Measurements from ENCODE around the gene CEP112. TPM values are rescaled to one million over a fixed set of nuclear protein-coding genes. Genes with fewer than 3 reads are reported as not detected.

CEP112 gene
- total RNA-seq, 1 donor from 2014 or later, result 9.7 TPM

DNA sequence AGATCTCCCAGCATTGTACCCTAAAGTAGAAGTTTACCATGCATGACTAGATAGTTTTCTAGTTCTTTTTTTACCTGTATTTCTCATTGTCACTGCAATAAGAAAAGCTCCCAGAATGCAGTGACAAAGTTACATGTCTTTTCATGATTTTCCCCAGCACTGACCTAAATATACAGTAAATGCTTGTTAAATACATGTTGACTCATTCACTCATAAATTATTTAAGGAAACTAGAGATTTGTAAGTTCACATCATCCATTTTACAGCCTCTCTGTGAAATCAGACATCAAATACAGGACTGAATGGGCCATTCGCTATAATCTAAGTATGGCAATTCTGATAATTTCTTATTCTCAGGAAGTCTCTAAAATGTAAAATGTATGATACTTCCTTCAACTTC lies 371.6 kb downstream of the CEP112 start:
- no peaks in the 10 kb centered on the region for H3F3A ChIP-seq (ENCODE audit: low read depth)
- no peaks in the 10 kb centered on the region for H3K27me3 ChIP-seq
- DNase-seq (ENCODE audit: low spot score), result no peak
- no peaks in the 10 kb centered on the region for H3K4me1 ChIP-seq
- H3K9ac ChIP-seq, result no peak overlapping the region
- no peaks in the 10 kb centered on the region for H3K4me1 Mint-ChIP-seq
- H3K9me3 ChIP-seq (ENCODE audit: low read depth), result no peaks in the 10 kb centered on the region
- no peaks in the 10 kb centered on the region for H4K20me1 ChIP-seq (ENCODE audit: low read depth)
- H3K27ac ChIP-seq, result no peak overlapping the region
- TF ChIP-seq, protein P1, sequence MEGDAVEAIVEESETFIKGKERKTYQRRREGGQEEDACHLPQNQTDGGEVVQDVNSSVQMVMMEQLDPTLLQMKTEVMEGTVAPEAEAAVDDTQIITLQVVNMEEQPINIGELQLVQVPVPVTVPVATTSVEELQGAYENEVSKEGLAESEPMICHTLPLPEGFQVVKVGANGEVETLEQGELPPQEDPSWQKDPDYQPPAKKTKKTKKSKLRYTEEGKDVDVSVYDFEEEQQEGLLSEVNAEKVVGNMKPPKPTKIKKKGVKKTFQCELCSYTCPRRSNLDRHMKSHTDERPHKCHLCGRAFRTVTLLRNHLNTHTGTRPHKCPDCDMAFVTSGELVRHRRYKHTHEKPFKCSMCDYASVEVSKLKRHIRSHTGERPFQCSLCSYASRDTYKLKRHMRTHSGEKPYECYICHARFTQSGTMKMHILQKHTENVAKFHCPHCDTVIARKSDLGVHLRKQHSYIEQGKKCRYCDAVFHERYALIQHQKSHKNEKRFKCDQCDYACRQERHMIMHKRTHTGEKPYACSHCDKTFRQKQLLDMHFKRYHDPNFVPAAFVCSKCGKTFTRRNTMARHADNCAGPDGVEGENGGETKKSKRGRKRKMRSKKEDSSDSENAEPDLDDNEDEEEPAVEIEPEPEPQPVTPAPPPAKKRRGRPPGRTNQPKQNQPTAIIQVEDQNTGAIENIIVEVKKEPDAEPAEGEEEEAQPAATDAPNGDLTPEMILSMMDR (IDR thresholded peaks at IDR 0.05), result no peak
- TF ChIP-seq EZH2 (IDR thresholded peaks at IDR 0.05) (no peak), EZH2phosphoT487 (IDR thresholded peaks at IDR 0.05) (no peak)
- H3K4me3 Mint-ChIP-seq, result no peak overlapping the region
- no peak overlapping the region for H2AFZ ChIP-seq (replicated peaks)
- no peak overlapping the region for H3K4me2 ChIP-seq
- no peaks in the 10 kb centered on the region for H3K9me3 Mint-ChIP-seq
- no peak overlapping the region for H3K4me3 ChIP-seq
- H3K27me3 Mint-ChIP-seq (ENCODE audit: insufficient read depth, low read depth), result no peaks in the 10 kb centered on the region
- peaks cover 8% of the 10 kb centered on the region for H3K36me3 Mint-ChIP-seq
- no peaks in the 10 kb centered on the region for H3K36me3 ChIP-seq
- H3K79me2 ChIP-seq (ENCODE audit: low read depth), result no peaks in the 10 kb centered on the region
- H3K27ac Mint-ChIP-seq, result no peak overlapping the region

- no peaks in the 10 kb centered on the region for H3K27me3 ChIP-seq
- no peak overlapping the region for H2AFZ ChIP-seq (replicated peaks)
- H3K9me3 Mint-ChIP-seq, result no peaks in the 10 kb centered on the region
- no peak overlapping the region for H3K27ac Mint-ChIP-seq
- H3K4me1 Mint-ChIP-seq, result no peaks in the 10 kb centered on the region
- TF ChIP-seq EZH2phosphoT487 (IDR thresholded peaks at IDR 0.05), result no peak
- no peak for TF ChIP-seq EZH2 (IDR thresholded peaks at IDR 0.05)
- TF ChIP-seq, protein P1 (IDR thresholded peaks at IDR 0.05), result no peak
- H3K79me2 ChIP-seq (ENCODE audit: low read depth), result no peaks in the 10 kb centered on the region
- no peak overlapping the region for H3K4me3 ChIP-seq
- no peaks in the 10 kb centered on the region for H3K9me3 ChIP-seq (ENCODE audit: low read depth)
- H3K27ac ChIP-seq, result no peak overlapping the region
- no peaks in the 10 kb centered on the region for H3K4me1 ChIP-seq
- no peak overlapping the region for H3K4me2 ChIP-seq
- H3K36me3 Mint-ChIP-seq, result peaks cover 7% of the 10 kb centered on the region
- no peaks in the 10 kb centered on the region for H4K20me1 ChIP-seq (ENCODE audit: low read depth)
- no peaks in the 10 kb centered on the region for H3K27me3 Mint-ChIP-seq (ENCODE audit: insufficient read depth, low read depth)
- H3K9ac ChIP-seq, result no peak overlapping the region
- H3K4me3 Mint-ChIP-seq, result no peak overlapping the region
- no peak for DNase-seq (ENCODE audit: low spot score)
- no peaks in the 10 kb centered on the region for H3K36me3 ChIP-seq
- no peaks in the 10 kb centered on the region for H3F3A ChIP-seq (ENCODE audit: low read depth)
Observed at GRCh38 chr17:65819810-65820209, 372.1 kb downstream of the CEP112 start.

- no peak overlapping the region for H3K4me3 ChIP-seq
- DNase-seq (ENCODE audit: low spot score), result no peak
- no peaks in the 10 kb centered on the region for H3K79me2 ChIP-seq (ENCODE audit: low read depth)
- no peaks in the 10 kb centered on the region for H3K27me3 ChIP-seq
- no peaks in the 10 kb centered on the region for H3K9me3 ChIP-seq (ENCODE audit: low read depth)
- Mint-ChIP-seq H3K4me3 (no peak overlapping the region), H3K4me1 (no peaks in the 10 kb centered on the region), H3K36me3 (peaks cover 3% of the 10 kb centered on the region), H3K27me3 (ENCODE audit: insufficient read depth, low read depth) (no peaks in the 10 kb centered on the region), H3K27ac (no peak overlapping the region), H3K9me3 (no peaks in the 10 kb centered on the region)
- no peak overlapping the region for H3K4me2 ChIP-seq
- no peaks in the 10 kb centered on the region for H3K4me1 ChIP-seq
- H3K9ac ChIP-seq, result no peak overlapping the region
- no peaks in the 10 kb centered on the region for H3F3A ChIP-seq (ENCODE audit: low read depth)
- no peak for TF ChIP-seq EZH2 (IDR thresholded peaks at IDR 0.05)
- TF ChIP-seq EZH2phosphoT487 (IDR thresholded peaks at IDR 0.05), result no peak
- TF ChIP-seq, protein P1 (IDR thresholded peaks at IDR 0.05), result no peak
- H3K27ac ChIP-seq, result no peak overlapping the region
- H3K36me3 ChIP-seq, result no peaks in the 10 kb centered on the region
- H4K20me1 ChIP-seq (ENCODE audit: low read depth), result no peaks in the 10 kb centered on the region
- H2AFZ ChIP-seq (replicated peaks), result no peak overlapping the region
Observed at GRCh38 chr17:65817951-65818350, 374.0 kb downstream of the CEP112 start.

Measured in neural progenitor cell (in vitro differentiated cells).